Measurements from ENCODE around the gene ODAPH. TPM values are rescaled to one million over a fixed set of nuclear protein-coding genes. Genes with fewer than 3 reads are reported as not detected.
"Not testable (repeated sequence)": the region's sequence is repeated elsewhere in the genome, so short reads cannot be mapped to it uniquely, and the experiment has no call there.

The ODAPH gene
- total and polyA plus RNA-seq, 2 of the 4 experiments (the other 2 are of a cell fraction): not detected

GRCh38 chr4:75531536-75532143 lies 24.2 kb upstream of the ODAPH start:
- peaks cover 12% of the 10 kb centered on the region for H3K36me3 ChIP-seq (ENCODE audit: control insufficient read depth, insufficient read depth, low read length)
- H3K27me3 ChIP-seq (ENCODE audit: control insufficient read depth, insufficient read depth, low read length); H4K20me1 ChIP-seq (ENCODE audit: insufficient read depth, low read length); H2BK5ac ChIP-seq (ENCODE audit: low read depth, low read length, poor library complexity, severe bottlenecking); BruUV-seq (replicated peaks); H3K27ac ChIP-seq (ENCODE audit: insufficient read depth, low read length); H3K4me2 ChIP-seq (ENCODE audit: low read depth, low read length); H3K79me1 ChIP-seq (ENCODE audit: low read depth in 1 of 2, low read length in 2 of 2); H3K56ac ChIP-seq (ENCODE audit: extremely low read depth, insufficient read depth, low read length); H3K23ac ChIP-seq (ENCODE audit: low read depth, low read length); H3K9ac ChIP-seq (ENCODE audit: low read depth, low read length); in situ Hi-C loops (cut with MboI; ENCODE audit: low sequenced_read_pairs); H3K14ac ChIP-seq (replicated peaks; ENCODE audit: low read depth, low read length); H2AFZ ChIP-seq (replicated peaks; ENCODE audit: low read length, poor library complexity); H2AK5ac ChIP-seq (ENCODE audit: low read depth, low read length); DNase-seq; H3K4ac ChIP-seq (ENCODE audit: low read depth, low read length); dilution Hi-C loops (cut with HindIII; ENCODE audit: low sequenced_read_pairs, unreplicated experiment); H3K9me1 ChIP-seq (ENCODE audit: insufficient read depth, low read length); ATAC-seq (ENCODE audit: low read depth); intact Hi-C loops (cut with micrococcal nuclease); H4K91ac ChIP-seq (ENCODE audit: insufficient read depth, low read depth, low read length); H3K18ac ChIP-seq (ENCODE audit: low read depth, low read length); H4K5ac ChIP-seq (ENCODE audit: low read depth, low read length); H3K9me3 ChIP-seq (ENCODE audit: control insufficient read depth, insufficient read depth, low read length); H2AK9ac ChIP-seq (replicated peaks; ENCODE audit: low read depth, low read length, poor library complexity); H2BK15ac ChIP-seq (ENCODE audit: low read depth, low read length); H3K4me1 ChIP-seq (ENCODE audit: control insufficient read depth, insufficient read depth, low read length); H3K4me3 ChIP-seq (ENCODE audit: insufficient read depth, low read depth, low read length); H2BK20ac ChIP-seq (ENCODE audit: low read depth, low read length); H4K8ac ChIP-seq (ENCODE audit: low read depth in 2 of 2, low read length in 2 of 2); POLR2A ChIA-PET (ENCODE audit: unreplicated experiment); H2BK120ac ChIP-seq (ENCODE audit: low read depth, low read length): not testable (repeated sequence)
- CTCF ChIA-PET: interaction anchor here (0.6 kb wide), 1 partner anchor 551 kb away, joined by 3 read pairs; no protein-coding TSS in a partner anchor
- no CpG with 5 or more reads among the region's 7 CpGs for WGBS, 2 experiments (ENCODE audit: extremely low coverage in 2 of 2, insufficient read length in 1 of 2)

GRCh38 chr4:75533339-75533887 lies 22.5 kb upstream of the ODAPH start:
- H2BK20ac ChIP-seq (ENCODE audit: low read depth, low read length); H3K14ac ChIP-seq (replicated peaks; ENCODE audit: low read depth, low read length); H2BK5ac ChIP-seq (ENCODE audit: low read depth, low read length, poor library complexity, severe bottlenecking); H2AK9ac ChIP-seq (replicated peaks; ENCODE audit: low read depth, low read length, poor library complexity); H4K8ac ChIP-seq (ENCODE audit: low read depth in 2 of 2, low read length in 2 of 2); H3K23ac ChIP-seq (ENCODE audit: low read depth, low read length); H3K4me3 ChIP-seq (ENCODE audit: insufficient read depth, low read depth, low read length); H3K36me3 ChIP-seq (ENCODE audit: control insufficient read depth, insufficient read depth, low read length); DNase-seq; BruUV-seq (replicated peaks); H2AFZ ChIP-seq (replicated peaks; ENCODE audit: low read length, poor library complexity); POLR2A ChIA-PET (ENCODE audit: unreplicated experiment); H2AK5ac ChIP-seq (ENCODE audit: low read depth, low read length); H4K5ac ChIP-seq (ENCODE audit: low read depth, low read length); ATAC-seq (ENCODE audit: low read depth); H4K20me1 ChIP-seq (ENCODE audit: insufficient read depth, low read length); H3K9ac ChIP-seq (ENCODE audit: low read depth, low read length); H3K18ac ChIP-seq (ENCODE audit: low read depth, low read length); H2BK120ac ChIP-seq (ENCODE audit: low read depth, low read length); H2BK15ac ChIP-seq (ENCODE audit: low read depth, low read length); H3K9me1 ChIP-seq (ENCODE audit: insufficient read depth, low read length); CTCF ChIA-PET; H3K27ac ChIP-seq (ENCODE audit: insufficient read depth, low read length); H3K4me2 ChIP-seq (ENCODE audit: low read depth, low read length); H3K4ac ChIP-seq (ENCODE audit: low read depth, low read length); dilution Hi-C loops (cut with HindIII; ENCODE audit: low sequenced_read_pairs, unreplicated experiment); H3K79me1 ChIP-seq (ENCODE audit: low read depth in 1 of 2, low read length in 2 of 2); H3K4me1 ChIP-seq (ENCODE audit: control insufficient read depth, insufficient read depth, low read length); intact Hi-C loops (cut with micrococcal nuclease); H3K56ac ChIP-seq (ENCODE audit: extremely low read depth, insufficient read depth, low read length); H3K27me3 ChIP-seq (ENCODE audit: control insufficient read depth, insufficient read depth, low read length); in situ Hi-C loops (cut with MboI; ENCODE audit: low sequenced_read_pairs); H3K9me3 ChIP-seq (ENCODE audit: control insufficient read depth, insufficient read depth, low read length); H4K91ac ChIP-seq (ENCODE audit: insufficient read depth, low read depth, low read length): not testable (repeated sequence)
- 100% methylated on average over 2 of the region's 4 CpGs; no CpG with 5 or more reads in 1 of the 2 experiments for WGBS, 2 experiments (ENCODE audit: extremely low coverage in 2 of 2, insufficient read length in 1 of 2)
